OCI-M2 (cell line): ENCODE data around the gene SOD1.

Experiments used
- DNase-seq: peaks from one replicate; lab custom pipeline; 2025; ENCODE audit not compliant: unreplicated experiment; lab: John Stamatoyannopoulos, UW

SOD1 gene

DNA sequence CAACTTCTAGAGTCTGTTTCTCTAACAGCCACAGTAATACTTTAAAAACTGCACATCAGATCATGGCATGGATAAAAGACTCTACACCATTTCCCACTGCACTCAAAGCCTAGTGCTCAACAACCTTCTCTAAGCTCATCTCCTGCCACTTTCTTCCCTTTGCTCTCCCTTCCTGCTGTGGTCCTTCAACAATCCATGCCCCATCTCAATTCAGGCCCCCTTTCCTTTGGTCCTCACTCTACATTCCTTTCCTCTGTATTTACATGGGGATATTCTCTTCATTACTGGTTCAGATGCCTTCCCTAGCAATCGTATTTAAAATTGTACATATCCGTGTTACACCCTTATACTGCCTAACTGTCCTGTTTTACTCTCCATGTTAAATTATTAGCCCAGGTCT lies 19.0 kb downstream of the SOD1 start:
- DNase-seq = no peak

DNA sequence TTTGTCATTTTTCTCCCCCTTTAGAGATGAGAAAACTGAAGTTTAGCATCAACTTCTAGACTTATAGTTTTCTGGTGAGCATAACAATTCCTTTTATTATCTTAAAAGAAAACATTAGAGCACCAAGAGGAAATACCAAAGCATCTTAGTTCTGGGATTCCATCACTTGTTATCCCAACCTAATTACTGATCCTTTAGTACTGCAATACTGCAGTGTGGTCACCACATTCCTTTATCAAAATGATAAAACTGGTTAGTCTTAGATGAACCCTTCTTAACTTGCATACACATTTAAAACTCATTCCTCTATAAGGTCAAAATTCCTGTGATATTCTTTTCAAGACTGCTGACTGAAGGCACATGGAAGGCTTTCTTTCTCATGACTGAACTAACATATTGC lies 23.1 kb downstream of the SOD1 start:
- DNase-seq = no peak

DNA sequence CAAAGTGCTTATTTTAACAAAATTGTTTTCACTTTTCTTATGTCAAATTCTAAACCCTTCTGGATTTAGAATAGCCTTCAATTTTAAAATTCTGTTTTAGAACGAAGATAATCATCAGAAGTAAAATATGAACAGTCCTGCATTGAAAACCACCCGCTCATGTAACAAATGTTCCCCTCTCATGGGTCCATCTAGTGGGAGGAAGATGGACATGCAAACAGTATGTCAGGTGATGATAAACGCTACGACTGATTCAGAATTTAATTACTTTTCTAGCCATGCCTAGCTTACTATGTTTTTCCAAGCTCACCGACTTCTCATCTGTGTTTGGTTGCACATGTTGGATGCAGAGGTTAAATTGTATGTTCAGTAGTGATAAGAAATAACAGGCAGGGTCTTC lies 23.5 kb downstream of the SOD1 start:
- no peak for DNase-seq

DNA sequence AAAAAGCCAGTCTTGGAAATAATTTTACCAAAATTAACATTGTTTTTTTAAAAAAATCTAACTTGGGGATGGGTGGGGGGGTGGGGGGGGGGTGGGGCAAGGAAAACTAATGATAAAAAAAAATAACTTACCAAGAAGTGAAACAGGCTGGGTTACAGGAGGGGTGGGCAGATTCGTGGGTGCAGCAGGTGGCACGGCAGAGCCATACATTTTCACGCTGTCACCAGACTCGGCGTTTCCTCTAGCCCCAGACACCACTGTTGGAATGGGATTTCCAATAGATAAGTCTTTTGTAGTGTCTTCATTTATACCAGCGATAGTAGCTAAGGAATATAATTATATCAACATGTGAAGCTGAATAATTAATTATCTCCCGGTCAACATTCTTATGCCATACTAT lies 25.4 kb downstream of the SOD1 start:
- no peak for DNase-seq

DNA sequence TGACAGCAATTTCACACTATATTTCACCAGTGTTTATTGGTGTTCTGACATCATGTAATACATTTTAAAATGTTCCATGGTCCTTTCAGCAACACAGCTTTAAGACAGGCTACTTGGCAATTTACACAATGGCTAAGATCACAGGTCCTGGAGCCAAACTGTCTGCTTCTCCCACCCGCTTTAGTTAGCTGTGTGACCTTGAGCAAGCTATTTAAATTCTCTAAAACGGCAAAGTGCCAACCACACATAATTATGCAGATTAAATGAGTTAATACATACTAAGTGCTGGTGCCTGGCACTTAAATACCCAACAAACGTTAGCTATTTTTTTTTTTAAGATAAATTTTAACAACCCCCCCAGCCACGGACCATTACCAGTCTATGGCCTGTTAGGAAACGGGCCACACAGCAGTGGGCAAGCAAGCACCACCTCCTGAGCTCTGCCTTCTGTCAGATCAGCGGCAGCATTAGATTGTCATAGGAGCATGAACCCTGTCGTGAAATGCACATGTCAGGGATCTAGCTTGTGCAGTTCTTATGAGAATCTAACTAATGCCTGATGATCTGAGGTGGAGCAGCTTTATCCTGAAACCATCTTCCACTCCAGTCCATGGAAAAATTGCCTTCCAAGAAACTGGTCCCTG lies 26.9 kb downstream of the SOD1 start:
- DNase-seq = no peak

DNA sequence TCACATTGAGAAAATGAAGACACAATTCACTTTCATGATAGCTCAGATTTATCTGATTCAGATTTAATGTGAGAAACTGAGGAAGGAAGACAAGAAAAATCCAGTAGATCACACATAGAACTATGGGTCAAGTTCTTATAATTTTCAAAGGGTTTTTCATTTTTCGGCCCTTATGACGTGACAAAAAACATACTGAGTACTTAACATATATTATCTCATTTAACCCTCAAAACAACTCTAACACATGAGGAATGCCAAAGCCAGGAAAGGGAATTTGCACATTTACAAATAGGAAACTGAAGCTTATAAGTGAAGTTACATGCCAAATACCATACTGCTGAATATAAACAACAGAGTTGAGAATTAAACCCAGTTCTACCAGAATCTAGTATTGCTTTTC lies 27.6 kb downstream of the SOD1 start:
- no peak for DNase-seq

DNA sequence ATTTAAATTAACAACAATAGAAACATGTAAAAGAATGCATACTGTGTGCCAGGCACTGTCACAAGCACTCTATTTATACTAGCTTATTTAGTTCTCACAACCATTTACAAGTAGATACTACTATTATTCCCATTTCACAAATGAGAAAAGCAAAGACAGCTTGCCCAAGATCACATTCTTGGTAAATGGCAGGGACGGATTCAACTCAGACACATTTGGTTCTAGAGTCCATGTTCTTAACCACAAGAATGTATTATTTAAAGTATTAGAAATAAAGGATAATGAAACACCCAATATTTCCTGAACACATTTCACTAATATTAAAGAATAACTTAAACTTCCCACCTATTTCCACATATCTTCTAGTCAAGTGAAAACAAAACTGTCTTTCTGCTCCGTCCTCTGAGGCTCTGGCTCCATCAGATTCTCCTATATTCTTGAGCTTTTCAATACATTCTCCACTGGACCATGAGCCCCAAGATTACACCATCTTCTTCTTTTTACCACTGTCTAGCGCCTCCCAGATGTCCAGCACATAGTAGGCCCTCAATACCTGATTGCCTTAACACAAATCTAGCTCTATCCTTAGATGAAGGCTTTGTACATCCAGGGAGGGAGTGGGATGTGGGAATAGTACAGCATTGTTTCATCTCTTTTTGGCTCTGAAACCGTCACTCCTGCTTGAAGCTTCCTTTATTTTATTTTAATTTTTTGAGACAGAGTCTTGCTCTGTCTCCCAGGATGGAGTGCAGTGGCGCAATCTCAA lies 29.3 kb downstream of the SOD1 start:
- no peak for DNase-seq

DNA sequence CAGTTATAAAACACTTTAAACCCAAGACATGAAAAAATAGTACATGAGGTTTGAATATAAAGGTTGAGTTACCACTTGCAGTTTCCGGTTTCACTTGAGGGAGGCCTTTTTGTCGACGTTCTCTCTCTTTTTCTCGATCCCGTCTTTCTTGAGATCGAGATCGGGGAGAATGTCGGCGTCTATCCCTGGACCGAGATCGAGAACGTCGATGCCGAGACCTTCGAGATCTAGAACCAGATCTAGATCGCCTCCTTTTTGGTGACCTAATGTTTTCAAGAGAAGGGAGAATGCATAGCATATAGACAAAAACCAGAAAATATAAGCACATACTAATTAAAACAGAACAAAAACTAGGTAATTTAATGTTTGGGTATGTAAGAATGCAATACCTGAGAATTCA lies 33.7 kb downstream of the SOD1 start:
- no peak for DNase-seq

DNA sequence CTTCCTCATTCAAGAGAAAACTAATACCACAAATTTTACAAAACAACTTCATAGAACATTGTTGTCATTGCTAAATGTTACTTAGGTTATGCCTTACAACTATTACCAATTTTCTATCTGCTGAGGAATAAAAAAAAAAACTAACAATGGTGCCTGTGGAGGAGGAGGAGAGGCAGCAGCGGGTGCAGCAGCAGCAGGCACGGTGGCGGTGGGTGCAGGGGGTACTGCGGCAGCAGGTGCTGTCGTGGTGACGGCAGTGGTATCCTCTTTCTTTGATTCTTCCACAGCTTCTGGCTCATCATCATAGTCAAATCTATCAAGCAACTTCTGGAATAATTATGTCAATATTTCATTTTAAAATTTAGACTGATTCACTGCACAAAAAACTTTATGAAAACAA lies 36.9 kb downstream of the SOD1 start:
- no peak for DNase-seq

DNA sequence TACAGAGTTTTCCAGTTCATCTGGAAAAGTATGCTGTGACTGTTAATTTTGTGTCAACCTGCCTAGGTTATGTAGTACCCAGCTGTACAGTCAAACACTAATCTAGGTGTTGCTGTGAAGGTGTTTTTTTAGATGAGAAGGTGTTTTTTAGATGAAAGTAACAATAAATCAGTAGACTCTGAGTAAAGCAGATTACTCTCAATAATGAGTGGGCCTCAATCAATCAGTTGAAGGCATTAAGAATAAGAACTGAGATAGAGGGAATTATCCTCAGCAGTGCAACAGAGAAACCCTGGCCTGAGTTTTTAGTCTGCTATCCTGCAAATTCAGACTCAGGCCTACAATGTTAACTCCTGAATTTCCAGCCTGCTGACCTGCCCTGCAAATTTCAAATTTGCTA lies 39.0 kb downstream of the SOD1 start:
- DNase-seq = no peak

DNA sequence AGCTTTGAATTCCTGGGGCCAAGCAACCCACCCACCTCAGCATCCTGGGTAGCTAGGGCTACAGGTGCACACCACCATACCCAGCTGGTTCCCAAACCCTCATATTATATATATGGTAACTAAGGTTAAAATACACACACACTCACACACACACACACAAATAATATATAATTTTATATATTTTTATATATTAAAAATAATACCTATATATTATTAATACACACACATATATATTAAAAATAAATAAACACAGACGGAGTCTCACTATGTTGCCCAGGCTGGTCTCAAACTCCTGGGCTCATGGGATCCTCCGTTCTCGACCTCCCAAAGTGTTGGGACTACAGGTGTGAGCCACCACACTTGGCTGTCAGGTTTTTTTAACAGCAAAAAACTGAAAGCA lies 40.5 kb downstream of the SOD1 start:
- DNase-seq = no peak

DNA sequence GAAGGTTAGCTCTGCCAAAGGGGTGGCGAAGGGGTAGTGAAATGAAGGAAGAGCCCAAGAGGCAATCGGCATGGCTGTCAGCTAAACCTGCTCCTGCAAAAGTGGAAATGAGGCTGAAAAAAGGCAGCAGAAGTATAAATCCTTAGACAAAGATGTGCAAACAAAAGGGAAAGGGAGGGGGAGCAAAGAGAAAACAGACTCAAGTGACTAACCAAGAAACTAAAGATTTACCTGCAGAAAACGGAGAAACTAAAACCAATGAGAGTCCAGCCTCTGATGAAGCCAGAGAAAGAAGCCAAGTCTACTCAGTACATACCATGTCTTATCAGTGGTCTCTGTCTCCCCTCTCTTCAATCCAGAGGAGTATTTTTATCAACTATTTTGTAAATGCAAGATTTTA lies 47.1 kb downstream of the SOD1 start:
- no peak for DNase-seq

DNA sequence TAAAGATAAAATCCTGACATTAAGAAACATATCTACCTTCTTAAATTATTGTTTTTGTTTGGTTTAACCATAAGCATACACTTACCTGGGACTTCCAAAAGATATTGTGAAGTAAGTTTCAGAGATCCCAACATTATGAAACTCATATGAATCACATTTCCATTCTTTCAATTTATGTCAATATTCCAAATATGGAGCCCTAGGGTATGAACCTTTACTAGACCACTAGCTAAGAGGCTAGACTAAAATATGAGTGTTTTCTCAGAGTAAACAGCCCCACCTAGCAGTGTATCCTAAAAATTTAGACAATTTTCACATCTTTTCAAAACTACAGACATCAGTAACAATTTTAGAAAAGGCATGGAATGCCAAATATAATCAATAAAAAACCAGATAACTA lies 48.0 kb downstream of the SOD1 start:
- no peak for DNase-seq

DNA sequence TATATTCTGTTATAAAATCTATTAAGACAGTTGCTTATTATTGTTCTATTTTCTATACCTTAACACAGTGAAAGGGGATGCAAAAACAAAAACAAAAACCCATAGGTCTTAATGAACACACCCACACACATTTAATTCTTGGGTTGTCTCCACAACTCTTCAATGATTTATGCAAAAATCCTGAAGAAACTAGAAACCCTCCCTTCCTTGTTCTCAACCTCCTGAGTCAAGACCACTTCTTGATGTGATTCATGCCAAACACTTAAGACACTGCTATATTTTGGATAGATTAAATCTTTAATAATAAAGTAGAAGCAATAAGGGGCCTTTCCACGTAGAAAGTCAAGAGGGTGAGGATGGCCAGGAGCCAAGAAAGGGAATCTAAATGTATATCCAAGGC lies 49.0 kb downstream of the SOD1 start:
- no peak for DNase-seq

DNA sequence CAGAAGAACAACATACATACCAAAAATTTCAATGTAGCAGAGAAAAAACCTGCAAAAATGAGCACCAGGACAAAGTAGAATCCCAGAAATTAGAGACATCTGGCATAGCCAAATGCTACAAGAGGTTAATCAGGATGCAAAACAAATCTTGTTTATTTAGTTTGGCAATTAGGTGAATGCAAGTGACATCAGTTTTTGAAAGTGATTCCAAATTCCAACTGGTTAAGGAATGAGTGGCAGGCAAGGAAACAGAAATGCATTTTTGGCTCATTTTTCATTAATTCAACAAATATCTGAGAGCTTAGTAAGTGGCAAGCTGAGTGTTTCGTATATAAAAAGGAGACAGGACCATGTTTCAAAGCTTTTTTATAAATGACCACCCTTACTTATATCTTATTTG lies 51.1 kb downstream of the SOD1 start:
- DNase-seq = no peak

DNA sequence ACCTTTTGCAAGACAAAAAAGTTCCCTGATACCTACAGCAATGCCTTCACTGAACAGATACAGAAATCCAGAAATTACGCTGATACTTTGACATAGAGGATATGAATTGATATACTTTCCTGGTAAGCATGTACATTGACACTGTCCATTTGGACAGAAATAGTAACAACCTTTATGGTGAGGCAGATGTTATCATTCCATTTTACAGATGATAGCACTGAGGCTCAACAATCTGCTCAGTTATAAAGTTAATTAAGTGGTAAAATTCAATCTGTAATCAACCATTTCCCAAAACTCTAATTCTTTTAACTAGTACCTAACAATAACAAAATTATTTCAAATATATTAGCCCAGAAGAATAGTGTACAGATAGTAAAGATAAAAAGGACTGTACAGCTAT lies 51.8 kb downstream of the SOD1 start:
- DNase-seq = no peak

DNA sequence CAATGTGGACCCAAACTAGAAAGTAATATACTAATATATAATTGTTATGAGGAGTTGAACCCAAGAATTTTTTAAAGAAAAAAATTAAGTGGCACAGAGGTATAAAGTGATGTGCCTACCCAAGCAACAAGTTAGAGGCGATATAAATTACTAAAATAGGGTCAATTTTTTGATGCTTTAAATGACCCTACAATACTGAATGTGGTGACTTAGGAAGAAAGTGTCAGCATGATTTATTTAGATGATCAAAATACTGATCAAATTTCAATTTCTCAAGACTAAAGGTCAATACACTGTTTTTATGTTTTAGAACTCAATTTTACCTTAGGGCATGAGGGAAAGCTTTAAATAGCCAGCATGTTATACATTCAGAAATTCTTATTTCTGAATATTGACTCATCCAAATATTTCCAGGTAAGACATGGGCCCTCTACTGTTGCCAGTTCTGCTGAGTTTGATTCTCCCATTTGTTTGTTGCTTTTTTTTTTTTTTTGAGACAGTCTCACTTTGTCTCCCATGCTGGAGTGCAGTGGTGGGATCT lies 52.3 kb downstream of the SOD1 start:
- no peak for DNase-seq

DNA sequence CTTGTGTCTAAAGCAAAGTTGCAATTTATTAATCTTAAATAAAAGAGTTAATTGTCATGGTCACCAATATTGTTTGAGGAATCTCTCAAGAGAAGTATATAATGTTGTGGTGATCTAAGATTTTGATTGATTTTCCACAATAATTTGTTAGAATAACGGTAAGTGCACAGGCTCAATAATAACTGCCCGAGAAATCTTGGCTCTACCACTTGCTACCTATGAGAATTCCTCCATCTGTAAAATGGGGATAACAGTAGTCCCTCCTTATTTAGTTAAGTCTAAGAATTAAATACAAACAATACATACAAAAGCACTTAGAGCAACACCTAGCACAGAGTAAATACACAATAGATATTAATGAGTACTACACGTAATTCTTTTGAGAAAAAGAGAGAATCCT lies 53.6 kb downstream of the SOD1 start:
- no peak for DNase-seq

DNA sequence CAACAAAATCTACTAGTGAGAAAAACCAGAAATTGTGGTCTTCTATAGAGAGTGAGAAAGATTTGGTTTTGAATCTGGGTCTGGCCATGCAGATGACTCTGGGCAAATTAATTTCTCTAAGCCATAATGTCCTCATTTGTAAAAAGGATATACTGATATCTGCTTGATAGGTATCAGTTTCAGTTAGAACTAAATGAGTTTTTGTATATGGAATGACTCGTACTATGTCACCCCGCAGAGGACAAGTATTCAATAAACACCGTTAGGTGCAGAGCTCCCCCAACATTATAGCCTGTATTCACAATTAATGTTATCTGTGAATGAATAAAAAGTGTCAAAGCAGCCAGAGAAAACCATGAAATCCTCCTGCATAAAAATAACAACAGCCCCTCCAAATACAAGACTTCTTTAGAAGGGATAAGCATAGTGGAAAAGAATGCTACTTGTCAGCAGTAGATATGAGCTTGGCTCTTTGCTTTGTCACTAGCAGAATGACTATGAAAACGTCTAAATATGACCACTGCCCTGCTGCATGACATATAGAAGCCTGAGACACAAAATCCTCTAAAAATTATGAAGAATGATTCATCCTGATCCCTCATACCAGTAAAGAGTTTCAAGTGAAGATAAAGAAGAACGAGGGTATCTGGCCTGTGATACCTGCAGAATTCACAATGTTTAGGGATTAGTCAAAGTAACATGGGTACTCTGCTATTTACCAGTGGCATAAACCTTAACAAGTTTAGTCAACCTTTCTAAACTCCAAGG lies 54.7 kb downstream of the SOD1 start:
- no peak for DNase-seq

DNA sequence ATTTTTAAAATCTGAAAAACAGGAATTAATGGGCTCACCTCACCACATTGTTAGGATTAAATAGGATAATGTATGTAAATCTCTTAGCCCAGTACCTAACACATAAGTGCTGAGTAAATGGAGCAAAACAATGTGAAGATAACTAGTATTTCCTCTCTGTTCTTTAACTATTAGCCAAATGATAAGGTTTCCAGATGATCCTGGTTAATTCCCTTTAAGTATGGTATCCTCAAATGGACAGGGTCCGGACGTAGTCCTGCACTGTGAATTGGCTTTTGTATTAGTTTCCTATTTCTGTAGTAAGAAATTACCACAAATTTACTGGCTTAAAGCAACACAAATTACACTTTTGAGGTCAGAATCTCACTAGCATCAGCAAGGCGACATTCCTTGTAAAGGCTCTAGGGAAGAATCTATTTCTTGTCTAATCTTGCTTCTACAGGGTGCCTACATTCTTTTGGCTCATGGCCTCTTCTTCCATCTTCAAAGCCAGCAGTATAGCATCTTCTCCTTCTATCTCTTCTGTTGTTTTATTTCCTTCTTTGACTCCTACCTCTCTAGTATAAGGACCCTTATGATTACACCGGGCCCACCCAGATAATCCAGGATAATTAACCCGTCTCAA lies 55.4 kb downstream of the SOD1 start:
- DNase-seq = no peak

DNA sequence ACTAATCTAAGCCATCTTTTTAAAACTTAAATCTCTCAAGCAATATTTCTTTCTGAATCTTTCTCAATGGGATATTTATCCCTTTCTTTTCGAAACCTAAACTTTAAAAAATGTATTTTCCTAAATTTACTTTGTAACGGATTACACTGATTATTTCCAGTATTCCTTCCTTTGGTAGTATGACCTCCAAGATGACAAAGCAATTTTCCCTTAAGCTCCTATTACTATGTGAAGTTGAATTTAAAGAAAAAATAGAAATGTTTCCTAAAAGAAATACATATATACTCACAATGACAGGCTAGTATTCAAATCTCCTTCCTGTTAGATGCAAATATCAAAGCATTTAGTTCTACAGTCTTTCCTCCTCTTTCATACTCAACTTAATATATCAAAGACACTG lies 56.6 kb downstream of the SOD1 start:
- DNase-seq = no peak
